ENCODE results near the gene CBLB. TPM values are rescaled to one million over a fixed set of nuclear protein-coding genes. Genes with fewer than 3 reads are reported as not detected.
"Not testable (repeated sequence)": the region's sequence is repeated elsewhere in the genome, so short reads cannot be mapped to it uniquely, and the experiment has no call there.

CBLB gene
- total RNA-seq, 2 experiments from 2014 or later = 86.1 to 88.2 TPM

DNA sequence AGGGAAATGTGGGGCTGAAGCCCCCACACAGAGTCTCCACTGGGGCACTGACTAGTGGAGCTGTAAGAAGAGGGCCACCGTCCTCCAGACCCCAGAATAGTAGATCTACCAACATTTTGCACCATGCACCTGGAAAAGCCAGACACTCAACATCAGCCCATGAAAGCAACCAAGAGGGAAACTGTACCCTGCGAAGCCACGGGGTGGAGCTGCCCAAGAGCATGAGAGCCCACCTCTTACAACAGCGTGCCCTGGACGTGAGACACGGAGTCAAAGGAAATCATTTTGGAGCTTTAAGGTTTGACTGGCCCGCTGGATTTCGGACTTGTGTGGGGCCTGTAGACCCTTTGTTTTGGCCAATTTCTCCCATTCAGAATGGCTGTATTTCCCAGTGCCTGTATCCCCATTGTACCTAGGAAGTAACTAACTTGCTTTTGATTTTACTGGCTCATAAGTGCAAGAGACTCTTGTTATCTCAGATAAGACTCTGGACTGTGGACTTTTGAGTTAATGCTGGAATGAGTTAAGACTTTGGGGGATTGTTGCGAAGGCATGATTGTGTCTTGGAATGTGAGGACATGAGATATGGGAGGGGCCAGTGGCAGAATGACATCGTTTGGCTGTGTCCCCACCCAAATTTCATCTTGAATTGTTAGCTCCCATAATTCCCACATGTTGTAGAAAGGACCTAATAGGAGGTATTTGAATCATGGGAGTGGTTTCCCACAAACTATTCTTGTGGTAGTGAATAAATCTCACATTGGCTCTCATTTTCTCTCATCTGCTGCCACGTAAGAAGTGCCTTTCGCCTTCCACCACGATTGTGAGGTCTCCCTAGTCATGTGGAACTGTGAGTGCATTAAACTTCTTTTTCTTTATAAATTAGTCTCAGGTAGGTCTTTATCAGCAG lies 105.8 kb downstream of the CBLB start:
- CTCF ChIA-PET = no interaction called here
- intact Hi-C loops (cut with micrococcal nuclease) = no loop called here
- Mint-ChIP-seq H3K9me3 (peaks cover 37% of the 10 kb centered on the region), H3K27me3 (no peaks in the 10 kb centered on the region), H3K4me1 (ENCODE audit: low read depth) (peaks cover 62% of the 10 kb centered on the region), H3K36me3 (peaks cover 73% of the 10 kb centered on the region), H3K4me3 (no peak overlapping the region), H3K27ac (peak overlapping the region; percentile 52)
- DNase-seq = no peak
- POLR2A ChIA-PET = no interaction called here

DNA sequence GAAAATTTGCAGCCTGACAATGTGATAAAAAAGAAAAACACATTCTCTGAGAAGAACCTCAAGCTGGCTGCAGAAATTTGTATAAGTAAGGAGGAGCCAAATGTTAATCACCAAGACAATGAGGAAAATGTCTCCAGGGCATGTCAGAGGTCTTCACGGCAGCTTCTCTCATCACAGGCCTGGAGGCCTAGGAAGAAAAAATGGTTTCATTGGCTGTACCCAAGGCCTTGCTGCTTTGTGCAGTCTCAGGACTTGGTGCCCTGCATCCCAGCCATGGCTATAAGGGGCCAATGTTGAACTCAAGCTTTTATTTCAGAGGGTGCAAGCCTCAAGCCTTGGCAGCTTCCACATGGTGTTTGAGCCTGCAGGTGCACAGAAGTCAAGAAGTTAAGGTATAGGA lies 106.6 kb downstream of the CBLB start:
- POLR2A ChIA-PET; H3K27me3 Mint-ChIP-seq; H3K4me3 Mint-ChIP-seq; DNase-seq; intact Hi-C loops (cut with micrococcal nuclease): not testable (repeated sequence)
- Mint-ChIP-seq H3K9me3 (peaks cover 37% of the 10 kb centered on the region), H3K4me1 (ENCODE audit: low read depth) (peaks cover 59% of the 10 kb centered on the region), H3K27ac (peak overlapping the region; percentile 12), H3K36me3 (peaks cover 78% of the 10 kb centered on the region)
- CTCF ChIA-PET = interaction anchor here (0.6 kb wide), 1 partner anchor 48 kb away, joined by 3 read pairs; no protein-coding TSS in a partner anchor

DNA sequence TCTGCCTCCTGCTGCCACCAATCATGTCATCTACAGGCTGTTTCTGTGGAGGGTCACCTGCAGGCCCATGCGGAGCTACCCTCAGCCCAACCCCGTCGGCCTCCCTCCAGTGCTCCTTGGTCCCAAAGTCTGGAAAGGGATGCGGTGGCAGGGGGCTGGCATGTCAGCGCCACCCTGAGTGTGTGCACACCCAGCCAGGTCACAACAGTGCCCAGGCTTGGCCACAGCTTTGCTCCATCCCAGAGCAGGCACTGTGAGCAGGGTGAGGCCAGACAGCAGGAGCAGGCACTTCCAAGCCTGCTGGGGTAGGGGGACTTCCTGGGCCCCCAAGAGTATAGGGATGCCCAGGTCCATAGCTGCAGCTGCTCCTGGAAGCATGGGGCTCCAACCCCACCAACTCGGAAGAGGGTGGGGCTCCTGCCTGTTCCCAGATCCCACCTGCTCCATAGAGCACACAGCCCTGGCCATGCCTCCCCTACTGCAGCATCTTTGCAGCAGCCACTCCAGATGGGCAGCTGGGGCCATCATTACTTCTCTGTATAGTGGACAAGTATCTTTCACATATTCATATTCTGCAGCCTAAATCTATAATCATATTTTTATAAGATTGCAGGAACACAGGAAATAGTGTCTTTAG lies 109.3 kb downstream of the CBLB start:
- H3K36me3 Mint-ChIP-seq = peaks cover 71% of the 10 kb centered on the region

DNA sequence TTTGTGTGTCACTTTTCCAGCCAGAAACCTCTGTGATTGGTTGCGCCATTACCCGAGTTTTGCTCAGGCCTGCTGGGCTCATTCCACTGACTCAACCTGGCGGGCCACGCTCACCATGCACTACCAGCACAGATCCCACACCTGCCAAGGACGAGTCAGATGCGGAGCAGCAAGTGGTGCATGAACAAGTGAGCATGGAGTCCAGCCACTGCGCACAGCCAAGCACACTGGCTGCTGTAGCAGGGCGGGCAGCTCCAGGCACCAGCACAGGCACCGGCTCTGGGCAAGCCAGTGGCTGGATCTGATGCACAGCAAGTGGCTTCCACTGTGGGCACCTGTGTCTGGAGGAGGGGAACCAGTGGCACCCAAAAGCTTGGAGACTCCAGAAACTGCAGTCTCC lies 110.4 kb downstream of the CBLB start:
- peaks cover 61% of the 10 kb centered on the region for H3K36me3 Mint-ChIP-seq
- peaks cover 56% of the 10 kb centered on the region for H3K4me1 Mint-ChIP-seq (ENCODE audit: low read depth)
- POLR2A ChIA-PET = no interaction called here
- CTCF ChIA-PET = no interaction called here
- H3K4me3 Mint-ChIP-seq = no peak overlapping the region
- DNase-seq = no peak
- no peaks in the 10 kb centered on the region for H3K27me3 Mint-ChIP-seq
- intact Hi-C loops (cut with micrococcal nuclease) = no loop called here
- no peak overlapping the region for H3K27ac Mint-ChIP-seq
- peaks cover 33% of the 10 kb centered on the region for H3K9me3 Mint-ChIP-seq

More for the DNA sequence above, 109.3 kb downstream of the CBLB start:
- POLR2A ChIA-PET = interaction anchor here (1.0 kb wide), 1 partner anchor 22 kb away, joined by 3 read pairs; no protein-coding TSS in a partner anchor
- DNase-seq = no peak
- Mint-ChIP-seq H3K4me3 (no peak overlapping the region), H3K4me1 (ENCODE audit: low read depth) (peaks cover 56% of the 10 kb centered on the region), H3K9me3 (peaks cover 37% of the 10 kb centered on the region), H3K27me3 (no peaks in the 10 kb centered on the region), H3K27ac (peak overlapping the region; percentile 29)
- intact Hi-C loops (cut with micrococcal nuclease) = no loop called here
- CTCF ChIA-PET = no interaction called here

DNA sequence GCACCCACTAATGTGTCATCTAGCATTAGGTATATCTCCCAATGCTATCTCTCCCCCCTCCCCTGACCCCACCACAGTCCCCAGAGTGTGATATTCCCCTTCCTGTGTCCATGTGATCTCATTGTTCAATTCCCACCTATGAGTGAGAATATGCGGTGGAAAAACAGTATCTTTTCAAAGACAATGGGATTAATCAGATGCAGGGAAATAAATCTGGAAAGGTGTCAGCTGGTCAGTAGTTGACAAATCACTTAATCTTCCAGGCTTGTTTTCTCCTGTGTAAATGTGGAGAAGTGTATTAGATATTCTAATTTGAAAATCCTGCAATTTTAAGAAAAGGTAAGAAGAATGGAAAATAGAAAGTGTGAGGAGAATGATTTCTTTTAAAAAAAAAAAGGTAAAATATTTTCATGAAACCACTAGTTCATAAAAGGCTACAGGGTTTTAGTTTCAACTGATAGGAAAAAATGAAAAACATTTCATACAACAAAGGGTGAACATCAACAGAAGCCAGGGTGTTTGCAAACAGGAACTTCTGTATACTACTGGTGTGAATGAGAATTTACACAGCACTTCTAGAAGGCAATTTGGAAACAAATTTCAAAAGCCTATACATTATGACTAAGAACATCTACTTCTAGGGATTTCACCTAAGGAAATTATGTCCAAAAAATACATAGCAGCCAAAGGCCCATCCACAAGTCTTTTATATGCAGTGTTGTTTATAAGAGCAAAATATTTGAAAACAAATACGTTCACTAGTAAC lies 113.5 kb downstream of the CBLB start:
- CTCF ChIA-PET = no interaction called here
- peaks cover 11% of the 10 kb centered on the region for H3K9me3 Mint-ChIP-seq
- intact Hi-C loops (cut with micrococcal nuclease) = no loop called here
- H3K27me3 Mint-ChIP-seq = no peaks in the 10 kb centered on the region
- H3K36me3 Mint-ChIP-seq = peaks cover 38% of the 10 kb centered on the region
- H3K27ac Mint-ChIP-seq = peak overlapping the region; percentile 69
- peaks cover 65% of the 10 kb centered on the region for H3K4me1 Mint-ChIP-seq (ENCODE audit: low read depth)
- no peak overlapping the region for H3K4me3 Mint-ChIP-seq
- DNase-seq = no peak
- POLR2A ChIA-PET = no interaction called here

DNA sequence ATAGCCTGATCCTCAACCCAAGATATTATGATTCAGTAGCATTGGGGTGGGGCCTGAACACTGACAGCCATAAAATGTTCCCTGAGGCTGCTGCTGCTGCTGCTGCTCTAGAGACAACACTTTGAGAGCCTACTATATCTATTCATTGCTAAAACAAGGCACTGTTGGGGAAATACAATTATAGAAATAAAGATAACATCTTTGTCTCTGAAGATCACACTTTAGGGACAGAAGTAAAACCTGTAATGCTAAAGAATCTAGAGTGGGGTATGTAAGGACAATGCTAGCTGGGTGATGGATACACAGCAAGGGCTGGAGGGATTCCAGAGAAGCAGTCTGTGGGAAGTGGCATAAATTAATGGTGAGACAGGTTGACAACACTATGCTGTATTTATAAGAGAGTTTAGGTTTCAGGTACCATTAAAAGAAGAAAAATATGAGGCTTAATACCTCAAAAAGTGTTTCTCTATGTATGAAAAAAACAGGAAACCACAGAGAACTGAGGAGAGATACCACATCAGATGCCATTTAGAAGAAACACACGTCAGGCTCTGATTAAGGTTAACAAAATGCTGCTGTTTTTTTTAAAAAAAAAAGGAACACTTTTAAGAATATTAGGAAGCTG lies 115.9 kb downstream of the CBLB start:
- intact Hi-C loops (cut with micrococcal nuclease) = loop anchor here (1.0 to 5.0 kb wide), 7 partner anchors 21 to 580 kb away; no protein-coding TSS in a partner anchor
- peak; percentile 41 for DNase-seq
- Mint-ChIP-seq H3K36me3 (peaks cover 21% of the 10 kb centered on the region), H3K27me3 (no peaks in the 10 kb centered on the region), H3K4me1 (ENCODE audit: low read depth) (peaks cover 75% of the 10 kb centered on the region), H3K9me3 (no peaks in the 10 kb centered on the region), H3K27ac (peak overlapping the region; percentile 87), H3K4me3 (peak overlapping the region; percentile 21)
- POLR2A ChIA-PET = interaction anchor here (0.7 kb wide), 1 partner anchor 49 kb away, joined by 4 read pairs; no protein-coding TSS in a partner anchor
- CTCF ChIA-PET = no interaction called here

DNA sequence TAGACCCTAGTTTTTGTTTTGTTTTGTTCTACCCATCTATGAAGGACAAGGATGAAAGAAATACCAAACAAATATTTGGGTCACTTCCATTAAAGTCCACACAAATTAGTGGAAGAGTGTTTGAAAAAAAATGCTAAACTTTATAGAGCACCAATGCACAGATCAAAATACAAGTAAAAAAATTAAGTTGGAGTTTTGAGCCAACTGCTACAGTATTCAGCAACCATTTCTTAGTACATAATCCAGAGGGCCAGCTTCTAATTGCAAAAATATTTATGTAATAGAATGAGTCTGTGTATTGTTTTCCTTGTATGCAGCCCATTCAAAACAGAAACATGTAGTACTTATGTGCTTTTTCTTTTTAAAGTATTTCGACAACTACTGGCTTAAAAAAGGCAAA lies 121.1 kb downstream of the CBLB start:
- H3K9me3 Mint-ChIP-seq = no peaks in the 10 kb centered on the region
- no peak for DNase-seq
- H3K4me3 Mint-ChIP-seq = no peak overlapping the region
- no peaks in the 10 kb centered on the region for H3K27me3 Mint-ChIP-seq
- POLR2A ChIA-PET = no interaction called here
- CTCF ChIA-PET = no interaction called here
- intact Hi-C loops (cut with micrococcal nuclease) = loop anchor here (2.0 kb wide), 2 partner anchors 121 to 681 kb away; partner anchors contain the start of gene CBLB
- H3K36me3 Mint-ChIP-seq = peaks cover 33% of the 10 kb centered on the region
- peaks cover 74% of the 10 kb centered on the region for H3K4me1 Mint-ChIP-seq (ENCODE audit: low read depth)
- H3K27ac Mint-ChIP-seq = peak overlapping the region; percentile 57

DNA sequence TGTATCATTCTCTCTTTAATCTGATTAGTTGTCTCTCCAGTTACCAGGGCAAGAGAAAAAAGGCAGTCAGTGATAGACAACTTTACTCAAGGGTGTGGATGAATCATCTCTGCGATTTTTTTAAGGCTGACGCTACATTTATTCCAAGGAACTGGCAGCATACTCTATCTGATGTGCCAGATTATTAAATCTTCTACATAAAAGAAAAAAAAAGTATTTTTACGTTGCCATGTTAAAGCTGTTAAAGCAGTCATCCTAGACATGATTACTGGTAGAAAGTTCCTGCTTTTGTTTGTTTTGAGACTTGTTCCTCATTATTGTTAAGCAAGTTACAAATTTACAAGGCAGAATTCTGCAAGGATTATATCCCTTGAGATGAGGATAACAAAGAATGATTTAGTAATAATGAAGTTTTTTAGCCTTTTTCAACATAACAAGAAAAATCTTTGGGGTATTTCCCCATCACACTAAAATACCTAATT lies 121.7 kb downstream of the CBLB start:
- peaks cover 68% of the 10 kb centered on the region for H3K4me1 Mint-ChIP-seq (ENCODE audit: low read depth)
- H3K9me3 Mint-ChIP-seq = no peaks in the 10 kb centered on the region
- DNase-seq = no peak
- no peak overlapping the region for H3K4me3 Mint-ChIP-seq
- H3K27ac Mint-ChIP-seq = peak overlapping the region; percentile 57
- ChIA-PET CTCF (no interaction called here), POLR2A (no interaction called here)
- intact Hi-C loops (cut with micrococcal nuclease) = loop anchor here (2.0 kb wide), 2 partner anchors 122 to 682 kb away; partner anchors contain the start of gene CBLB
- H3K27me3 Mint-ChIP-seq = no peaks in the 10 kb centered on the region
- H3K36me3 Mint-ChIP-seq = peaks cover 33% of the 10 kb centered on the region

DNA sequence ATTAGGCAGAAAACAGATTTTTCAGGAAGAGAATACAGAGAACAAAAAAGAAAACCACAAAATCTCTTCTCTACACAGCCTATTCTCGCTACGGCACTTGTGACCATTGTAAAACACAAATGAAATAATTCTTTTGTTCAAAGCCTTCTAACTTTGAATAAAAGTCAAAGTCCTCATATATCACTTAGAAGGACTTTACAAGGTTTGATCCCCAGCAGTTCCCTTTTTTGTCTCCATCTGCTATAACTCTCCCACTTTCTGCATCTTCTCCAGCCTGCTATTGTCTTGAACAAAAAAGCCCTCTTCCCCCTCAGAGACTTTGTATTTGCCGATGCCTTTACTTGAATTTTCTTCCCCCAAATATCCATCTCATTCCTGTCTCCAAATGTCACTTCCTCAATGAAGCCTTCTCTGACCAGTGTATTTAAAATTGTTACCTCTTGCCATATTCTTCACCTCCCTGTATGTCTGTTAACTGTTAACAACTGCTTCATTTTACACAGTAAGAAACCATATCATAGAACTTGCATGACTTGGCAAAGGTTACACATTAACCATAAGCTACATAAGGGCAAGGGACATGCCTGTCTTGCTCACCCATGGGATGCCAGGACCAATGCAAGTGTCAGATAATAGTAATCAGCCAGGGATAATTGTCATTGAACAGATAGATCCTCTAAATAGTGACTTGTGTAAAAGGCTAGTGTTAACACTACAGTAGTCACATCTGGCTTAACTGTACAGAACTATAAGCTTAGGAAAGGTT lies 122.4 kb downstream of the CBLB start:
- peaks cover 40% of the 10 kb centered on the region for H3K36me3 Mint-ChIP-seq
- H3K9me3 Mint-ChIP-seq = peaks cover 5% of the 10 kb centered on the region
- DNase-seq = no peak
- peak overlapping the region; percentile 57 for H3K27ac Mint-ChIP-seq
- H3K4me3 Mint-ChIP-seq = peak overlapping the region; percentile 24
- intact Hi-C loops (cut with micrococcal nuclease) = loop anchor here (2.0 kb wide), 2 partner anchors 122 to 682 kb away; partner anchors contain the start of gene CBLB
- H3K27me3 Mint-ChIP-seq = no peaks in the 10 kb centered on the region
- CTCF ChIA-PET = no interaction called here
- peaks cover 69% of the 10 kb centered on the region for H3K4me1 Mint-ChIP-seq (ENCODE audit: low read depth)
- POLR2A ChIA-PET = no interaction called here

DNA sequence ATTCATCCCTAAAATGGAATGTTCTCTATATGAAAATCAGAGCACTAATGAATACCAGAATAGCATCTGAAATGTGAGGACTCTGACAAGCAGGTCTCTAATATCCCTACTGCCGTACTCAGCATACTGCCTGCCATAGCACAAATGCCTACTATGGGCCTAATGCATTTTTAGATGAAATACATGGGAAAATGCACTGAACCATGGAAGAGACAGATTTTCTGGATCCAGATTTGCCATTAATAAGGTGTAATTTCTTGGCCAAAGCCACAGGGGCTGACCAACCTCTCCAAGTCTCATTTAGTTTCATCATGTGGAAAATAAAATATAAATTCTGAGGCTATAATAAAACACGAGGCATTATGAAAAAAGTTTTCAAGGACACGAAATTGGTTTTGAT lies 123.8 kb downstream of the CBLB start:
- intact Hi-C loops (cut with micrococcal nuclease) = no loop called here
- peaks cover 61% of the 10 kb centered on the region for H3K4me1 Mint-ChIP-seq (ENCODE audit: low read depth)
- POLR2A ChIA-PET = no interaction called here
- no peak overlapping the region for H3K4me3 Mint-ChIP-seq
- peaks cover 37% of the 10 kb centered on the region for H3K36me3 Mint-ChIP-seq
- H3K27ac Mint-ChIP-seq = no peak overlapping the region
- H3K27me3 Mint-ChIP-seq = no peaks in the 10 kb centered on the region
- DNase-seq = no peak
- peaks cover 5% of the 10 kb centered on the region for H3K9me3 Mint-ChIP-seq
- CTCF ChIA-PET = no interaction called here

DNA sequence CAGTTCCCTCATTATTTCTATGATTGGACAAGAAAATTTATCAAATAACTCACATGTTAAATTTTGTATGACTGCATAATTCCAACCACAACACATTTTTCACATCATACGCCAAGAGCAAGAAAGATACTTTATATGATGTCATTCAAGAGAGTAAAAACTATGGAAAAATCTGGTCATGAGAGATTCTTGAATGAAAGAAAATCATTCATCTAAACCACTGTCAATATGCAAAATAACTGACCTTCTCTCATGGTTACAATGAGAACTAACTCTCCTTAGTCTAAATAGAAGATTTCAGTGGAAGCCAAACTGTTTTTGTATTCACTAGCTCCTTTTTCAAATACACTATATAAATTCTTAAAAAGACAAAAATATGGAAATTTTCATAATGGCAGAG lies 124.6 kb downstream of the CBLB start:
- peaks cover 43% of the 10 kb centered on the region for H3K36me3 Mint-ChIP-seq

More for the DNA sequence above, 124.6 kb downstream of the CBLB start:
- Mint-ChIP-seq H3K27me3 (no peaks in the 10 kb centered on the region), H3K9me3 (peaks cover 6% of the 10 kb centered on the region), H3K4me3 (peak overlapping the region; percentile 3), H3K27ac (peak overlapping the region; percentile 83), H3K4me1 (ENCODE audit: low read depth) (peaks cover 62% of the 10 kb centered on the region)
- no peak for DNase-seq
- CTCF ChIA-PET = interaction anchor here (0.7 kb wide), 1 partner anchor 47 kb away, joined by 4 read pairs; no protein-coding TSS in a partner anchor
- intact Hi-C loops (cut with micrococcal nuclease) = loop anchor here (1.0 to 5.0 kb wide), 3 partner anchors 30 to 83 kb away; no protein-coding TSS in a partner anchor
- POLR2A ChIA-PET = no interaction called here

All from activated CD4-positive, alpha-beta memory T cell treated with anti-CD3 and anti-CD28 coated beads for 36 hours (primary cell).